ENCODE measurements around the gene CCM2L. TPM values are rescaled to one million over a fixed set of nuclear protein-coding genes. Genes with fewer than 3 reads are reported as not detected.

CCM2L gene
- total RNA-seq, 1 donor from 2014 or later: 9.2 TPM

DNA sequence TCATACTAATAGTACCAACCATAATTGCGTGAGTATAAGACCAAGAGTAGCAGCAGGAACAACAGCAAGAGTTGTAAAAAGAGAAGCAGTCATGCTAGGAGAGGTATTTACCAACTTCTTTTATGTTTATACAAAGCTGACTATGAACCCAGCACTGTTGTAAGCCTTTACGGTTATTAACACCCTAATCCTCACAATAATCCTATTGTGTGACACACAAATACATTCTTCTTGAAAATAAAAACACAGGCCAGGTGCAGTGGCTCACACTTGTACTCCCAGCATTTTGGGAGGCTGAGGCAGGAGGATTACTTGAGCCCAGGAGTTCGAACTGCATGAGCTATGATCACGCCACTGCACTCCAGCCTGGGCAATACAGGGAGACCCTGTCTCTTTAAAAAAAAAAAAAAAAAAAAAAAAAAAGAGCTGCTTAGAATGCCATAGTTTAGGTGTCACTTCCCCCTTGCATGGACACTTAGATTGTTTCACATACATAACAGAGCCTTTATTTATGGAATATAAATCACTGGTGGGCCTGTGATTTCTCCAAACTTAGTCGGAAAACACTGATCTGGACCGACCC is 62.0 kb downstream of the CCM2L start:
- ATAC-seq: no peak
- no peak for DNase-seq
- intact Hi-C loops (cut with micrococcal nuclease): no loop called here

DNA sequence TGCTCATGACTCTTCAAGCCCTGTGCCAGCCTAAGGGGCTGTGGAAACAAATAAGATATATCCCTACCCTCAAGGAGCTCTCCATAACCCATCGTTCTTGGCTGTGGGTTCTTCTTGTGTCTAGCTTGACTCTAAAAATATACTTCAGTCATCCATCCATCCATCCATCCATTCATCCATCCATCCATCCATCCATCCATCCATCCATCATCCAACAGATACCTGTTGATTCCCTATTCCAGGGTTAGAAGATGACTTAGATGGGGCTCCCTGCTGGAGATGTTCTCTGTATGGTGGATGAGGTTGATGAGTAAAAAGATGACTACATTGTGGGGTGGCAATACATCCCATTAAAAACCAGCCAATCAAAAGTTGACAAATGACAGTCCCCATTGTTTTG is 65.3 kb downstream of the CCM2L start:
- intact Hi-C loops (cut with micrococcal nuclease): no loop called here
- no peak for DNase-seq
- no peak for ATAC-seq

DNA sequence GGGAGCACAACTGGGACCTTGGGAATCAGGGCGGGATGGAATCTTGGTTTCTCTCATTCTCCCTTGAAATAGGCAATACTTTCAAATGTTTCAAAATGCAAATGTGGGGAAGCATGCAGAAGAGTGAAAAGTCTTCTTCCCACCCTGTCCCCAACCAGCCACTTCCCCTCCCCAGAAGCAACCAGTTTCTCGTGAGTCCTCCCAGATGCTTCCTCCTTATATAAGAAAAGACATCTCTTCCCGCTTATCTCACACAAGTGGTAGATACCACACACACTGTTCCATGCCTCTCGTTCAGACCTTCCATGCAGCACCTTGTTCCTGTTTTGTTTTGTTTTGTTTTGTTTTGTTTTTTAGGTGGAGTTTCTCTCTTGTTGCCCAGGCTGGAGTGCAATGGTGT is 67.0 kb downstream of the CCM2L start:
- ATAC-seq (no peak), DNase-seq (no peak)
- intact Hi-C loops (cut with micrococcal nuclease): no loop called here

DNA sequence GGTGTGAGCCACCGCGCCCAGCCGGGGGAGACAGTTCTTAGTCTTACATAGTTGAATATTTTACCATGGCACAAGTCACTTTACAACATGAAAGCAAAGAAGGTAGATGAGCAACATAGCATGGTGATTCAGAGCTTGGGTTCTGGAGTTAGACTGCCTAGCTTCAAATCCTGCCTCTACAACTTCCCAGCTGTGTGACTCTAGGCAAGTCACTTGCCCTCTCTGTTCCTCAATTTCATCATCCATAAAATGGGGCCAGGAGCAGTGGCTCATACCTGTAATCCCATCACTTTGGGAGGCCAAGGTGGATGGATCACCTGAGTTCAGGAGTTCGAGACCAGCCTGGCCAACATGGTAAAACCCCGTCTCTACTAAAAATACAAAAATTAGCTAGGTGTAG is 68.1 kb downstream of the CCM2L start:
- ATAC-seq (no peak), DNase-seq (no peak)
- intact Hi-C loops (cut with micrococcal nuclease): no loop called here

DNA sequence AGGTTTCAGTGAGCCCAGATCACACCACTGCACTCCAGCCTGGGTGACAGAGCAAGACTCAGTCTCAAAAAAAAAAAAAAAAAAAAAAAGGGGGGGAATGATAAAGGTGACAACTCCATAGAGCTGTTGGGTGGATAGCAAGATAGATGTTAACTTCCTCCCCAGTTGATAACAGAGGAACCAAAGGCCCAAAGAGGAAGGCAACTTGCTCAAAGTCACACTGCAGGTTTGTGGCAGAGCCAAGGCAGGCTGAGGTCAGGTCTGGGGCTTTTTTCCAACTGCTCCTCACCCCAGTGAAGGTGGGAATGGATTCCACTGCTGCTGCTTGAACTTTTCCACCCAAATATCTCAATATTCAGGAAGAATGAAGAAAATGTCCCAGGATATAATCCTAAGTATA is 68.6 kb downstream of the CCM2L start:
- ATAC-seq (no peak), DNase-seq (no peak)
- intact Hi-C loops (cut with micrococcal nuclease): no loop called here

DNA sequence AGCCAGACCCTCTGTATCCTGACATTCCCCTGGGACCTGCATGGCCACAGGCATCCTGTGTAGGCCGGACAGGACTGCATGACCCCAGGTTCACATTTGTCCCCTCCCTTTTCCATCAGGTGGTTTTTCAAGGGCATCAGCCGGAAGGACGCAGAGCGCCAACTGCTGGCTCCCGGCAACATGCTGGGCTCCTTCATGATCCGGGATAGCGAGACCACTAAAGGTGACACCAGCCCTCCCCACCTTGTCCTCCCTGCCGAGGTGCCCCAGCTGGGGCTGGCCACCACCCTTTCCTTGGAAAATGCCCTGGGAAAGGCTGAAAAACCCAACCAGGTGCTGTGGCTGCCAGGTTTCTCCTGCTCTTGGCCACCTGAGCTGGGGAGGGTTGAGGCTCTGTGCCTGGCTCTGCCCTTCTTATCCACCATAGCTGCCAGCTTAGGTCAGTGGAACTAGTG is 69.4 kb downstream of the CCM2L start:
- intact Hi-C loops (cut with micrococcal nuclease): no loop called here
- ATAC-seq (no peak), DNase-seq (no peak)

DNA sequence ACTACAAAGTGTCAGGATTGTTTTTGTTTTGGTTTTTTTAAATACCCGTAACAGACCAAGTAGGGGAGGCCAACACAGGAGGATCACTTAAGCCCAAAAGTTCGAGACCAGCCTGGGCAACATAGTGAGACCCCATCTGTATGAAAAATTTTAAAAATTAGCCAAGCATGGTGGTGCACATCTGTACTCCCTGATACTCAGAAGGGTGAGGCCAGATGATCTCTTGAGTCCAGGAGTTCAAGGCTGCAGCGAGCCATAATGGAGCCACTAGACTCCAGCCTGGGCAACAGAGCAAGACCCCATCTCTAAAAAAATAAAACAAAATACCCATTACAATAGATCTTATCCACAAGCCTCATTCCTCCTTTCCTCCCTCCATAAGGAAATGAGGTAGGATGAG is 70.5 kb downstream of the CCM2L start:
- intact Hi-C loops (cut with micrococcal nuclease): no loop called here
- ATAC-seq (no peak), DNase-seq (no peak)

Other genes with a start within 250 kb of the CCM2L start
- gene MYLK2, start 191.1 kb upstream of the CCM2L start, total RNA-seq: 0.10 TPM
- 1.3 TPM for gene FOXS1, start 164.8 kb upstream of the CCM2L start, total RNA-seq
- 4.0 TPM for gene DUSP15, start 139.9 kb upstream of the CCM2L start, total RNA-seq
- gene TTLL9, start 139.8 kb upstream of the CCM2L start, total RNA-seq: not detected
- 9.7 TPM for gene PDRG1, start 58.4 kb upstream of the CCM2L start, total RNA-seq
- not detected for gene XKR7, start 42.3 kb upstream of the CCM2L start, total RNA-seq
- gene HCK, start 41.8 kb downstream of the CCM2L start, total RNA-seq: 4.4 TPM
- gene TM9SF4, start 99.3 kb downstream of the CCM2L start, total RNA-seq: 25.6 TPM
- gene PLAGL2, start 197.3 kb downstream of the CCM2L start, total RNA-seq: 6.7 TPM
- gene POFUT1, start 197.4 kb downstream of the CCM2L start, total RNA-seq: 24.1 TPM